GM12878 (cell line): Measurements from ENCODE around the gene TNK2.

ENCODE experiments used
- CBFB ChIP-seq: IDR thresholded peaks from 2 replicates; pipeline ENCODE4 v1.6.1; 2016; ENCODE audit warnings: antibody characterized with exemption, low read depth
- EZH2 ChIP-seq: IDR thresholded peaks from 2 replicates; pipeline ENCODE4 v1.6.1; 2012; ENCODE audit warnings: low read depth, mild to moderate bottlenecking, control low read depth, inconsistent platforms, low read length, borderline replicate concordance; ENCODE audit not compliant: control insufficient read depth
- HCFC1 ChIP-seq: fragments of 150-350 bp; IDR thresholded peaks from 2 replicates; pipeline ENCODE4 v1.6.1; 2014; ENCODE audit warnings: low read length
- POLR2AphosphoS5 ChIP-seq: IDR thresholded peaks from 2 replicates; pipeline ENCODE4 v1.6.1; 2011; ENCODE audit warnings: mild to moderate bottlenecking, low read length, inconsistent platforms
- RCOR1 ChIP-seq: conservative IDR thresholded peaks from 2 replicates; pipeline ENCODE4 v1.6.1; 2012; ENCODE audit warnings: low read depth, low read length, improper control_type of control experiment

GRCh38 chr3:195896361-195897080 is 11.8 kb downstream of the TNK2 start:
- TF ChIP-seq RCOR1 (no peak), POLR2AphosphoS5 (no peak), CBFB (no peak), EZH2 (no peak), HCFC1 (no peak)
